GM12801 (cell line): Measurements from ENCODE around the gene FADS2.

Experiments
- TF ChIP-seq, protein P1 (sequence below): IDR thresholded peaks from one replicate; pipeline ENCODE4 v1.5.1; 2011; ENCODE audit warnings: control low read depth; ENCODE audit not compliant: insufficient read length; ENCODE audit errors: extremely low read depth

The FADS2 gene

GRCh38 chr11:61905067-61905696 is 77.1 kb downstream of the FADS2 start:
- TF ChIP-seq, protein P1, sequence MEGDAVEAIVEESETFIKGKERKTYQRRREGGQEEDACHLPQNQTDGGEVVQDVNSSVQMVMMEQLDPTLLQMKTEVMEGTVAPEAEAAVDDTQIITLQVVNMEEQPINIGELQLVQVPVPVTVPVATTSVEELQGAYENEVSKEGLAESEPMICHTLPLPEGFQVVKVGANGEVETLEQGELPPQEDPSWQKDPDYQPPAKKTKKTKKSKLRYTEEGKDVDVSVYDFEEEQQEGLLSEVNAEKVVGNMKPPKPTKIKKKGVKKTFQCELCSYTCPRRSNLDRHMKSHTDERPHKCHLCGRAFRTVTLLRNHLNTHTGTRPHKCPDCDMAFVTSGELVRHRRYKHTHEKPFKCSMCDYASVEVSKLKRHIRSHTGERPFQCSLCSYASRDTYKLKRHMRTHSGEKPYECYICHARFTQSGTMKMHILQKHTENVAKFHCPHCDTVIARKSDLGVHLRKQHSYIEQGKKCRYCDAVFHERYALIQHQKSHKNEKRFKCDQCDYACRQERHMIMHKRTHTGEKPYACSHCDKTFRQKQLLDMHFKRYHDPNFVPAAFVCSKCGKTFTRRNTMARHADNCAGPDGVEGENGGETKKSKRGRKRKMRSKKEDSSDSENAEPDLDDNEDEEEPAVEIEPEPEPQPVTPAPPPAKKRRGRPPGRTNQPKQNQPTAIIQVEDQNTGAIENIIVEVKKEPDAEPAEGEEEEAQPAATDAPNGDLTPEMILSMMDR, result no peak

- TF ChIP-seq, protein P1, result no peak
These were observed 77.9 kb downstream of the FADS2 start for GRCh38 chr11:61905801-61906521.

DNA sequence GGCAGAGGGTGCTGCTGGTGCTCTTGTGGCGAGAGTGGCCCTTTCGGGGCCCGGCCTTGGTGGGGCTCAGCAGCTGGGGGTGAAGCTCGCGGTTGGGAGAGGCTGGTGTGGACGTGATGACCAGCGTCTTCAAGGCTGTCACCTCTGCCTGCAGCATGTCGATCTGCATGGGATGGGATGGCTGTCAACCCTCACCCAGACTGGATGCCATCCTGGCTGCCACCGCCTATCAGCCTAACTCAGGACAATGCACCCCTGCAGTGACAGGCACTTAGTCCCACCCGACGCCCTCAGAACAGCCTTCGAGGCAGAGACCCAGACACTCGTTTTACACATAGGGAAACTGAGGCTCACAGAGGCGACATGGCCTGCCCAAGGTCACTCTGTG is 78.4 kb downstream of the FADS2 start:
- TF ChIP-seq, protein P1, result no peak

DNA sequence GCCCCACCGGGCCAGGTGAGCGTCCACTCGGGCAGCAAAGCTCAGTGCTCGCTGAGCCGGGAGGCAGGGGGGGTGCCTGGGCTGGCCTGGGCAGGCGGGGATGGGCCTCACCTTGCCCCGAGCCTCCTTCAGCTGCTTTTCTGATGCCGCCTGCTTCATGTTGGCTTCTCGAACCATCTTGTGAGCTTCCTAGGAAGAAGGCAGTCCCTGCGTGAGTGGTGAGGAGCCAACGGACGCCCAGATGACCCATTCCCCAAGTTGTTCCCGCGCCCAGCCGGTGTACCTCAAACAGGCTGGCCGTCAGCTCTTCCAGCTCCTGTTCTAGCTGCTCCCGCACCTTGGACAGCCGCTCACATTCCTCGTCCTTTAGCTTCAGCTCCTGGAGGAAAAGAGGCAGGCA is 79.2 kb downstream of the FADS2 start:
- TF ChIP-seq, protein P1, result no peak

DNA sequence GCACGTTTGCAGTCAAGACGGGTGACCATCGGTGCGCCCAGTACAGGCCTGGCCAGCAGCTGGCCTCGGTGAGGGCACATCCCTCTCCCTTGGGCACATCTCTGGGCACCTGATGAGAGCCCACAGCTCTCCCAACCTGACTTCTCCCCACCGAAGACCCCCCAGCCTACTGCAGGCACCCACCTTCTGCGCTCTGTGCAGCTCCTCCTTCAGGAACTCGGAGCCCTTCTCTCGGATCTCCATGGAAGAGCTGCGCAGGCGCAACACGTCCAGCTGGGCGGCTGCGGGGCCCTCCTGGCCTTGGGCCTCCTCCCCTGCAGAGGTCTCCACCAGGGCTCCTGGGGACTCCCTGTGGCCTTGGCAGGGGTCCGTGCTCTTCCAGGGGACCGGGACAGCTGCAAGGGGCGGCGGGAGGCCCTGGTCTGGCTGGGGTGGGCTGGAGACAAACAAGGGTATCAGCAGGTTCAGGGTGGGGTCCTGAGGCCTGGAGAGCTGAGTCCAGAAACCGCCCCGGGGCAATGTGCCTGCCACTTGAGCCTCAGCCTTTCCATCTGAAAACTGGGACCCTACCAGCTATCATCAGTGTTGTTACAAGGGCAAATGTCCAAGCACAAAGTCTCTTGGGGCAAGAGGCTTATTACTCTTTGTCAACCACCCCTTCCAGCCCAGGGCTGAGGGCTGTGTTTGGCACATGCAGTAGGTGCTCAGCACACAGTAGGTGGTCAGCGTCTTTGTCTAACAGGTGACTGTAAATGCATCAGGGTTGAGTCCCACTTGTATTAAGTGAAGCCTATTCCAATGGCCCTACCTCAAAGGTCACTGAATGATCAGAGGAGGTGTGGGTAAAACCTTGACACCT is 80.0 kb downstream of the FADS2 start:
- TF ChIP-seq, protein P1, result no peak

- TF ChIP-seq, protein P1, result no peak
These were observed 80.7 kb downstream of the FADS2 start for GRCh38 chr11:61908730-61909316.
